Measurements from ENCODE around the gene PHLDB2. TPM values are rescaled to one million over a fixed set of nuclear protein-coding genes. Genes with fewer than 3 reads are reported as not detected.

The PHLDB2 gene
- total RNA-seq, 1 donor from 2014 or later = 60.8 TPM

DNA sequence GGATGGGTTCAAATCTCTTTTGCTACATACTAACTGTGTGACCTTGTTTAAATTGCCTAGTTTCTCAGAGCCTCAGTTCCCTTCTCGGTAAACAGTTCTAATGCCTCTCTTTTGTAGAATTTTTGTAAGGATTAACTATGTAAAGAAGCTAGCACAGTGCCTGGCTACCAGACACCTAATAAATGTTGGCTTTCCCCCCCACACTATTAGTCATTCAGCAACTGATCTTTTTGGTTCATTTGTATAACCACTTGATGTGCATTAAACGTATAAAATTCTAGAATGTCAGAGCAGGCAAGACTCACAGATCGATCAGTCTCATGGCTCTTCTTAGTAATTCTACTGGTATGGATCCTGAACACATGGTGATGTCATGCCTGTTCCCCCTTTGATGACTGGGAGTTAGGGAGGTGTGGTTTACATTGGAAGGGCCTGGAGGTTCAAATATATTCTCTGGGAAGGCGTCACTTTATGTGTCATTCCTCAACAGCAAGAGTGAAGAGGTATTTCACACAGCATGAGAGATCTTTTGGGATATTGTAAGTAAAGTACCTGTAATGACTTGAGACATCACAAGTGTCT lies 146.1 kb downstream of the PHLDB2 start:
- TF ChIP-seq, protein P1, sequence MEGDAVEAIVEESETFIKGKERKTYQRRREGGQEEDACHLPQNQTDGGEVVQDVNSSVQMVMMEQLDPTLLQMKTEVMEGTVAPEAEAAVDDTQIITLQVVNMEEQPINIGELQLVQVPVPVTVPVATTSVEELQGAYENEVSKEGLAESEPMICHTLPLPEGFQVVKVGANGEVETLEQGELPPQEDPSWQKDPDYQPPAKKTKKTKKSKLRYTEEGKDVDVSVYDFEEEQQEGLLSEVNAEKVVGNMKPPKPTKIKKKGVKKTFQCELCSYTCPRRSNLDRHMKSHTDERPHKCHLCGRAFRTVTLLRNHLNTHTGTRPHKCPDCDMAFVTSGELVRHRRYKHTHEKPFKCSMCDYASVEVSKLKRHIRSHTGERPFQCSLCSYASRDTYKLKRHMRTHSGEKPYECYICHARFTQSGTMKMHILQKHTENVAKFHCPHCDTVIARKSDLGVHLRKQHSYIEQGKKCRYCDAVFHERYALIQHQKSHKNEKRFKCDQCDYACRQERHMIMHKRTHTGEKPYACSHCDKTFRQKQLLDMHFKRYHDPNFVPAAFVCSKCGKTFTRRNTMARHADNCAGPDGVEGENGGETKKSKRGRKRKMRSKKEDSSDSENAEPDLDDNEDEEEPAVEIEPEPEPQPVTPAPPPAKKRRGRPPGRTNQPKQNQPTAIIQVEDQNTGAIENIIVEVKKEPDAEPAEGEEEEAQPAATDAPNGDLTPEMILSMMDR (IDR thresholded peaks at IDR 0.05) = no peak
- intact Hi-C loops (cut with DNase I) = no loop called here
- Histone ChIP-seq H3K27me3 (peaks cover 9% of the 10 kb centered on the region), H3K9me3 (no peaks in the 10 kb centered on the region), H3K27ac (no peak overlapping the region), H3K4me1 (no peaks in the 10 kb centered on the region), H3K4me3 (no peak overlapping the region), H3K36me3 (no peaks in the 10 kb centered on the region)
- DNase-seq (no peak), ATAC-seq (no peak)

- Histone ChIP-seq H3K4me1 (no peaks in the 10 kb centered on the region), H3K4me3 (no peak overlapping the region), H3K27me3 (no peaks in the 10 kb centered on the region), H3K27ac (no peak overlapping the region), H3K9me3 (no peaks in the 10 kb centered on the region), H3K36me3 (no peaks in the 10 kb centered on the region)
- TF ChIP-seq, protein P1 (IDR thresholded peaks at IDR 0.05) = no peak
- intact Hi-C loops (cut with DNase I) = no loop called here
- DNase-seq (no peak), ATAC-seq (no peak)
Measured at GRCh38 chr3:112007633-112008032, 148.6 kb downstream of the PHLDB2 start.

GRCh38 chr3:112009670-112010069 lies 150.6 kb downstream of the PHLDB2 start:
- Histone ChIP-seq H3K4me1 (peaks cover 7% of the 10 kb centered on the region), H3K27ac (no peak overlapping the region), H3K36me3 (no peaks in the 10 kb centered on the region), H3K27me3 (no peaks in the 10 kb centered on the region), H3K9me3 (no peaks in the 10 kb centered on the region), H3K4me3 (no peak overlapping the region)
- TF ChIP-seq, protein P1 (IDR thresholded peaks at IDR 0.05) = no peak
- DNase-seq = no peak
- intact Hi-C loops (cut with DNase I) = no loop called here
- no peak for ATAC-seq

GRCh38 chr3:112010636-112011035 lies 151.6 kb downstream of the PHLDB2 start:
- no peak overlapping the region for H3K27ac ChIP-seq
- H3K4me1 ChIP-seq = peaks cover 7% of the 10 kb centered on the region
- DNase-seq = no peak
- H3K9me3 ChIP-seq = no peaks in the 10 kb centered on the region
- TF ChIP-seq, protein P1 (IDR thresholded peaks at IDR 0.05) = no peak
- H3K27me3 ChIP-seq = no peaks in the 10 kb centered on the region
- intact Hi-C loops (cut with DNase I) = no loop called here
- no peak for ATAC-seq
- no peaks in the 10 kb centered on the region for H3K36me3 ChIP-seq
- no peak overlapping the region for H3K4me3 ChIP-seq

- ATAC-seq (no peak), DNase-seq (no peak)
- TF ChIP-seq, protein P1 (IDR thresholded peaks at IDR 0.05) = no peak
- intact Hi-C loops (cut with DNase I) = no loop called here
- H3K27me3 ChIP-seq = no peaks in the 10 kb centered on the region
- H3K4me1 ChIP-seq = peaks cover 7% of the 10 kb centered on the region
- no peak overlapping the region for H3K4me3 ChIP-seq
- no peaks in the 10 kb centered on the region for H3K9me3 ChIP-seq
- no peak overlapping the region for H3K27ac ChIP-seq
- H3K36me3 ChIP-seq = no peaks in the 10 kb centered on the region
Measured at GRCh38 chr3:112011376-112011940, 152.4 kb downstream of the PHLDB2 start.

All from upper lobe of right lung (tissue), 1 donor.